ENCODE results near the gene TMEM53.

Gene TMEM53

DNA sequence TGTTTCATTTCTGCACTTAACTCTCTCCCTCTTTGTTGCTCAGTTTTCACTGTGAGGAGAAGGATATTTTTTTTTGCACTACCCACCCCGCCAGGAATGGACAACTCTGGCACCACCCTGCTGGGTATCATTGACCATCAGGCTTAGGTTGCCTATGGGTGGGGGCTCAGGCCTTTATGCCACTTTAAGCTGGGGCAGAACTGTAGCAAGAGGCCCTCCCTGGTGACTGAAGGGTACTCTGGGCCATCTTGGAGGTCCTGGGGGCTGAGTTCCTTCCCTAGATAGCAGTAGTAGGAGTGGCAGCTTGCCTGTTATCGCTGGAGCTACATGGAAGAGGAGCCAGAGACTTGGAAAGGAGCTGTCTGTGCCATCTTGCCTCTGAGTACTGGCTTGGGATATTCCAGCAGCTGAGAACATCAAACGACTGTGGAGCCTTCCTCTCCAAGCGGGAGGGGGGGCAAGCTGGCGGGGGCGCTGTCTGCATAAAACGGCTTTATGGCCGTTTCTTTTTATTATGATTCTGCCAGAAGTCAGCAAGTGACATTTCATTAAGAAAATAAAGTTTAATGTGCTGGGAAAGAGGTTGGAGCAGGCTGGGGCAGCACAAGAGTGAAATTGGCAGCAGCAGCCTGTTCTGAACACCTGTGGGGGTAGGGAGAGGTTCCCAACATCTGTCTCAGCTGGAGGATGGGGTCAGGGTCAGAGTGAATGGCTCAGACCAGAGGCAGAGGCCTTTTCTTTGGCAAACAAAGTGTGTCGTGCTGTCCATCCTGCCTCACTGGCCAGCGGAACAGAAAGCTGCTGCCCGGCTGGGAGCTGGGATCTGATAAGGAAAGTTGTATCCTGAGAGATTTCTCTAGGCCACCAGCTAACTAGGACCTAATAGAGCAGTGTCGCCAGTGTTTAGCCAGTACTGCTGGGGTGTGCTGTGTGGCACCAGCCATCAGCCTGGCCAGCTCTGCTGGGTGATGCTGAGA is 32.9 kb downstream of the TMEM53 start:
- no peak overlapping the region for H3K4me2 ChIP-seq (ENCODE audit: low read depth, low read length)
- no peak for TF ChIP-seq EZH2 (optimal IDR thresholded peaks at IDR 0.05; ENCODE audit: low read depth, low read length)
- TF ChIP-seq EZH2phosphoT487 (IDR thresholded peaks at IDR 0.05; ENCODE audit: low read length) = no peak
- TF ChIP-seq, protein P1, sequence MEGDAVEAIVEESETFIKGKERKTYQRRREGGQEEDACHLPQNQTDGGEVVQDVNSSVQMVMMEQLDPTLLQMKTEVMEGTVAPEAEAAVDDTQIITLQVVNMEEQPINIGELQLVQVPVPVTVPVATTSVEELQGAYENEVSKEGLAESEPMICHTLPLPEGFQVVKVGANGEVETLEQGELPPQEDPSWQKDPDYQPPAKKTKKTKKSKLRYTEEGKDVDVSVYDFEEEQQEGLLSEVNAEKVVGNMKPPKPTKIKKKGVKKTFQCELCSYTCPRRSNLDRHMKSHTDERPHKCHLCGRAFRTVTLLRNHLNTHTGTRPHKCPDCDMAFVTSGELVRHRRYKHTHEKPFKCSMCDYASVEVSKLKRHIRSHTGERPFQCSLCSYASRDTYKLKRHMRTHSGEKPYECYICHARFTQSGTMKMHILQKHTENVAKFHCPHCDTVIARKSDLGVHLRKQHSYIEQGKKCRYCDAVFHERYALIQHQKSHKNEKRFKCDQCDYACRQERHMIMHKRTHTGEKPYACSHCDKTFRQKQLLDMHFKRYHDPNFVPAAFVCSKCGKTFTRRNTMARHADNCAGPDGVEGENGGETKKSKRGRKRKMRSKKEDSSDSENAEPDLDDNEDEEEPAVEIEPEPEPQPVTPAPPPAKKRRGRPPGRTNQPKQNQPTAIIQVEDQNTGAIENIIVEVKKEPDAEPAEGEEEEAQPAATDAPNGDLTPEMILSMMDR (IDR thresholded peaks at IDR 0.05; ENCODE audit: low read length) = no peak
- no peaks in the 10 kb centered on the region for H3K4me1 ChIP-seq (ENCODE audit: low read length)
- H3K9me2 ChIP-seq (replicated peaks; ENCODE audit: insufficient read depth, low read length) = no peaks in the 10 kb centered on the region
- H3K79me2 ChIP-seq (ENCODE audit: low read length) = peaks cover 18% of the 10 kb centered on the region
- no peaks in the 10 kb centered on the region for H3F3A ChIP-seq (ENCODE audit: insufficient read depth, low read length)
- no peak overlapping the region for H3K27ac ChIP-seq (ENCODE audit: low read length)
- H3K9me3 ChIP-seq (replicated peaks; ENCODE audit: insufficient read depth, low read length) = no peaks in the 10 kb centered on the region
- no peak overlapping the region for H3K4me3 ChIP-seq (ENCODE audit: low read length)
- H3K27me3 ChIP-seq (replicated peaks; ENCODE audit: insufficient read depth, low read length) = no peaks in the 10 kb centered on the region
- no peak for DNase-seq
- H3K36me3 ChIP-seq (replicated peaks; ENCODE audit: insufficient read depth, low read length) = 0 out of 2 replicates have a peak, but pooled peaks cover 2% of the 10 kb centered on the region
- no peak overlapping the region for H2AFZ ChIP-seq (ENCODE audit: low read length)
- H3K9ac ChIP-seq (ENCODE audit: low read length) = no peak overlapping the region
- H4K20me1 ChIP-seq (ENCODE audit: insufficient read depth, low read length) = no peaks in the 10 kb centered on the region

DNA sequence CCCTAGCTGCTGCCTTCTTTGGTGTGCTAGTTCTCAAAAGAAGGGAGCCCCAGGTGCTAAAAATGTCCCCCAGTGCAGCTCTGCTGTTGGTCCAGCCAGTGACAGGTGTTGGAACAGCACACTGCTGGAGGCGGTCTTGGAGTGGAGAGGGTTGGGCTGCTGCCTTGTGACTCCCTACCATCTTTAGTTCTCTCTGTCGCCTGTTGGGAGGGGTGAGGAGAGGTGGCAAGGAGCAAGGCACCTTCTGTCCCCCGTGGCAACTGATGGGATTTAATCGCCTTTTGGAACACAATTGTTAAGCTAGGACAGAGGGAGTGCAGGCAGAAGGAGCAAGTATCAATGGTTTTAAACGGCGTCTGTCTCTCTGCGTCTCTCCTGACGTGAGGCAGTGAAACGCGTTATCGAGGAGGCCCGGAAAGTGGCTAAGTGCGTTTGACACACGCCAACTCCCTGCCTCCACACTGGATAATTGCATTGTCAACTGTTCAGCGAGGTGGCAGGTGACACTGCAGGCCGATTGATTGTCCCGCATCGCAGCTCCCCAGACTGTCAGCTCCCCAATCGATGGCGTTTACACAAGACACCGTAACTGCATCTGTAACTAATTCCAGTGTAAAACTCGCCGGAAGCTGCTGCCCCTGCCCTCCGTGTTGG is 34.0 kb downstream of the TMEM53 start:
- TF ChIP-seq EZH2phosphoT487 (IDR thresholded peaks at IDR 0.05; ENCODE audit: low read length) (no peak), EZH2 (optimal IDR thresholded peaks at IDR 0.05; ENCODE audit: low read depth, low read length) (no peak)
- TF ChIP-seq, protein P1 (IDR thresholded peaks at IDR 0.05; ENCODE audit: low read length) = no peak
- H3K79me2 ChIP-seq (ENCODE audit: low read length) = peaks cover 24% of the 10 kb centered on the region
- H3K4me2 ChIP-seq (ENCODE audit: low read depth, low read length) = no peak overlapping the region
- H3K27me3 ChIP-seq (replicated peaks; ENCODE audit: insufficient read depth, low read length) = no peaks in the 10 kb centered on the region
- H3F3A ChIP-seq (ENCODE audit: insufficient read depth, low read length) = no peaks in the 10 kb centered on the region
- H3K4me3 ChIP-seq (ENCODE audit: low read length) = no peak overlapping the region
- DNase-seq = no peak
- no peak overlapping the region for H3K27ac ChIP-seq (ENCODE audit: low read length)
- no peak overlapping the region for H2AFZ ChIP-seq (ENCODE audit: low read length)
- no peaks in the 10 kb centered on the region for H3K9me3 ChIP-seq (replicated peaks; ENCODE audit: insufficient read depth, low read length)
- no peaks in the 10 kb centered on the region for H4K20me1 ChIP-seq (ENCODE audit: insufficient read depth, low read length)
- H3K36me3 ChIP-seq (replicated peaks; ENCODE audit: insufficient read depth, low read length) = peaks cover 3% of the 10 kb centered on the region; the same call in 1 of the 2 replicates
- no peak overlapping the region for H3K9ac ChIP-seq (ENCODE audit: low read length)
- no peaks in the 10 kb centered on the region for H3K9me2 ChIP-seq (replicated peaks; ENCODE audit: insufficient read depth, low read length)
- no peaks in the 10 kb centered on the region for H3K4me1 ChIP-seq (ENCODE audit: low read length)

DNA sequence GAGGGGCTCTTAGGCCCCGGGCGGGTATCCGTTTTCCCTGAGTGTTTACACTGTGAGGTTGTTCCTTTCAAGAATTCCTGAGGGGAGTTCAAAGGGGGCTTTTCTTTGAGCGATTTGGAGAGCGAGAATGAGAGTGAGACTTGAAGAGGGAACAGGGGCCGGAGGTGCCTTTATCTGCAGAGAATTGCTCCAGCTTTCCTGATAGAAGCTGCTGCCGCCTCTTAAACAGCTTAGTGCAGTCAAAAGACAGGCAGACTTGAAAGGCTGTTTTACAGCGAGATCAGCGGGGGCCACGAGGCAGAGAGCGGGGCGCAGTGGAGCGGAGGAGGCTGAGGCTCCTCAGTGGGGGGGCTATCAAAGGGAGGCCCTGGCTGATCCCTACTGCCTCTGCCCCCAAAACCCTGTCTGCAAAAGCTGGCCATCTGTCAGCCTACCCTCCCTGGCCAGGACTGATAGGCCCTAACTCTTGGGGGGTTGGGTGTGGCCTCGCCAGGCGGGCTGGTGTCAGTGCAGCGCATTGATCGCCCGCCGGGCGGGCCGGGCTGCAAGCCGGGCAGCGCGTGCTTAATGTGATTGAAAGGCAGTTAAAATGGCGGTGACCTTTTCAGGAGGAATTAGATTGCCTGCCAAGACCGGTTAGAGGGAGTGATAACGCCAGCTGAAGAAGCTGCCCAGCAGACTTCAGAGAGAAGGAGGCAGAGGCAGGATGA is 36.4 kb downstream of the TMEM53 start:
- Histone ChIP-seq H3K4me3 (ENCODE audit: low read length) (no peak overlapping the region), H3K9ac (ENCODE audit: low read length) (no peak overlapping the region), H3K4me2 (ENCODE audit: low read depth, low read length) (no peak overlapping the region), H3K79me2 (ENCODE audit: low read length) (peaks cover 45% of the 10 kb centered on the region), H4K20me1 (ENCODE audit: insufficient read depth, low read length) (no peaks in the 10 kb centered on the region), H3K27me3 (replicated peaks; ENCODE audit: insufficient read depth, low read length) (no peaks in the 10 kb centered on the region), H2AFZ (ENCODE audit: low read length) (no peak overlapping the region), H3K9me2 (replicated peaks; ENCODE audit: insufficient read depth, low read length) (no peaks in the 10 kb centered on the region), H3F3A (ENCODE audit: insufficient read depth, low read length) (no peaks in the 10 kb centered on the region), H3K36me3 (replicated peaks; ENCODE audit: insufficient read depth, low read length) (peaks cover 7% of the 10 kb centered on the region; the same call in 1 of the 2 replicates), H3K9me3 (replicated peaks; ENCODE audit: insufficient read depth, low read length) (no peaks in the 10 kb centered on the region), H3K4me1 (ENCODE audit: low read length) (peaks cover 9% of the 10 kb centered on the region), H3K27ac (ENCODE audit: low read length) (no peak overlapping the region)
- TF ChIP-seq, protein P1 (IDR thresholded peaks at IDR 0.05; ENCODE audit: low read length) = no peak
- TF ChIP-seq EZH2 (optimal IDR thresholded peaks at IDR 0.05; ENCODE audit: low read depth, low read length) = no peak
- no peak for TF ChIP-seq EZH2phosphoT487 (IDR thresholded peaks at IDR 0.05; ENCODE audit: low read length)
- no peak for DNase-seq

Measured in MM.1S (cell line).